ENCODE data around the gene ADGRL3.
"Not testable (repeated sequence)": the region's sequence is repeated elsewhere in the genome, so short reads cannot be mapped to it uniquely, and the experiment has no call there.

ADGRL3 gene

GRCh38 chr4:61763682-61764081 is 563.6 kb downstream of the ADGRL3 start:
- no peak for DNase-seq

GRCh38 chr4:61764090-61764489 is 564.0 kb downstream of the ADGRL3 start:
- not testable (repeated sequence) for DNase-seq

- not testable (repeated sequence) for DNase-seq
Measured at GRCh38 chr4:61769444-61770167, 569.5 kb downstream of the ADGRL3 start.

- DNase-seq, result no peak
Measured at GRCh38 chr4:61770456-61770855, 570.3 kb downstream of the ADGRL3 start.

- no peak for DNase-seq
Measured at GRCh38 chr4:61771056-61771455, 570.9 kb downstream of the ADGRL3 start.

- no peak for DNase-seq
Measured at GRCh38 chr4:61772126-61772525, 572.0 kb downstream of the ADGRL3 start.

- no peak for DNase-seq
Measured at GRCh38 chr4:61773655-61774245, 573.6 kb downstream of the ADGRL3 start.

- no peak for DNase-seq
Measured at GRCh38 chr4:61782133-61782532, 582.0 kb downstream of the ADGRL3 start.

- DNase-seq, result no peak
Measured at GRCh38 chr4:61783050-61783449, 582.9 kb downstream of the ADGRL3 start.

- DNase-seq, result no peak
Measured at GRCh38 chr4:61785761-61786160, 585.6 kb downstream of the ADGRL3 start.

GRCh38 chr4:61786211-61786610 is 586.1 kb downstream of the ADGRL3 start:
- no peak for DNase-seq

GRCh38 chr4:61795998-61796397 is 595.9 kb downstream of the ADGRL3 start:
- no peak for DNase-seq

- no peak for DNase-seq
Measured at GRCh38 chr4:61799794-61800193, 599.7 kb downstream of the ADGRL3 start.

- no peak for DNase-seq
Measured at GRCh38 chr4:61805227-61805626, 605.1 kb downstream of the ADGRL3 start.

- DNase-seq, result no peak
Measured at GRCh38 chr4:61805979-61806378, 605.9 kb downstream of the ADGRL3 start.

- DNase-seq, result no peak
Measured at GRCh38 chr4:61812171-61812570, 612.0 kb downstream of the ADGRL3 start.

- no peak for DNase-seq
Measured at GRCh38 chr4:61817071-61817470, 616.9 kb downstream of the ADGRL3 start.

- DNase-seq, result no peak
Measured at GRCh38 chr4:61820136-61820535, 620.0 kb downstream of the ADGRL3 start.

- no peak for DNase-seq
Measured at GRCh38 chr4:61824454-61824853, 624.3 kb downstream of the ADGRL3 start.

- DNase-seq, result no peak
Measured at GRCh38 chr4:61827907-61828391, 627.8 kb downstream of the ADGRL3 start.

GRCh38 chr4:61828960-61829359 is 628.8 kb downstream of the ADGRL3 start:
- no peak for DNase-seq

- DNase-seq, result no peak
Measured at GRCh38 chr4:61831987-61832386, 631.9 kb downstream of the ADGRL3 start.

- DNase-seq, result no peak
Measured at GRCh38 chr4:61837395-61837794, 637.3 kb downstream of the ADGRL3 start.

- no peak for DNase-seq
Measured at GRCh38 chr4:61838072-61838471, 637.9 kb downstream of the ADGRL3 start.

- DNase-seq, result no peak
Measured at GRCh38 chr4:61841714-61842113, 641.6 kb downstream of the ADGRL3 start.
